ENCODE data around the gene SEC24A. TPM values are rescaled to one million over a fixed set of nuclear protein-coding genes. Genes with fewer than 3 reads are reported as not detected.
"Not testable (repeated sequence)": the region's sequence is repeated elsewhere in the genome, so short reads cannot be mapped to it uniquely, and the experiment has no call there.

Gene SEC24A
- 23.8 TPM for polyA plus RNA-seq (2012; ENCODE audit: missing spikeins)

DNA sequence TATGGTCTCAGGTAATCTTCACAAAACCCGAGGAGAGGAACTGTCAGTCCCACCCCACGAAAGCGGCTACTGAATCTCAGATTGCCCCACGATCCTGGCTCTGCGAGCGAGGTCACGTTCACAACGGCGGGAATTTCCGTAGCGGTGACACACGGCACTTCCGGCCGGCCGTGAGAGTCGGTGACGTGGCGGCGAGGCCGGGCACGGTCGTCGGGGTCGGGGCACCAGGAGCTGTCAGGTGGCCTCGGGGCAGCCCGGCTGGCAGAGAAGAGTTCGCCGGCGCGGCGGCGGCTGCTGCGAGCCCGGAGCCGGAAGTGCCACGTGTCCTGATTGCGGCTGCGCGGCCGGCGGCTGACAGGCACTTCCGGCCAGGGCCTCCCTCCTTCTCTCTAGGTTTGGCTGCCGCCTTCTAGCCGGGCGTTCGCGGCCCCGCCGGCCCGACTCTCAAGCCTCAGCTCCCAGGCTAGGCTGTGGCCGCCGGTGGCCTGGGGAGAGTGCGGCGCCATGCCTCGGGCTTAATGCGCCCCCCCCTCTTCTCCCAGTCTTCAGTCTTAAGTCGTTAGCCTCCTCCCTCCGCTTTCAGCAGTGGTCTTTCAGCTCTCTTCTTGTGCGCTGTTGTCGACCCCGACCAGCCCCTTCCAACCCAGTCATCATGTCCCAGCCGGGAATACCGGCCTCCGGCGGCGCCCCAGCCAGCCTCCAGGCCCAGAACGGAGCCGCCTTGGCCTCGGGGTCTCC lies at the start of gene SEC24A:
Gene SEC24A, plus strand, starts transcription at position 361 of the 738 bp plus-strand sequence. Its CDS starts 292 bp downstream, at position 653.
- TF ChIP-seq POLR2A (IDR thresholded peaks at IDR 0.05; ENCODE audit: low read depth, low read length): peak; percentile 97
- peak; percentile 97 for TF ChIP-seq POLR2AphosphoS5 (IDR thresholded peaks at IDR 0.05; ENCODE audit: low read depth, low read length)
- TF ChIP-seq TAF1 (IDR thresholded peaks at IDR 0.05; ENCODE audit: borderline replicate concordance, low read depth, low read length): peak; percentile 69
- peak; percentile 95 for FAIRE-seq

GRCh38 chr5:134599820-134600219 lies 48.8 kb upstream of the SEC24A start:
- FAIRE-seq; DNase-seq (ENCODE audit: insufficient read length): not testable (repeated sequence)

More for the DNA sequence above, at the start of gene SEC24A:
- peak; percentile 92 for DNase-seq (ENCODE audit: insufficient read length)

- DNase-seq (ENCODE audit: insufficient read length) (no peak), FAIRE-seq (no peak)
- no peak for TF ChIP-seq TAF1 (IDR thresholded peaks at IDR 0.05; ENCODE audit: borderline replicate concordance, low read depth, low read length)
- no peak for TF ChIP-seq POLR2A (IDR thresholded peaks at IDR 0.05; ENCODE audit: low read depth, low read length)
- TF ChIP-seq POLR2AphosphoS5 (IDR thresholded peaks at IDR 0.05; ENCODE audit: low read depth, low read length): no peak
These were observed 48.0 kb upstream of the SEC24A start for GRCh38 chr5:134600600-134600999.

DNA sequence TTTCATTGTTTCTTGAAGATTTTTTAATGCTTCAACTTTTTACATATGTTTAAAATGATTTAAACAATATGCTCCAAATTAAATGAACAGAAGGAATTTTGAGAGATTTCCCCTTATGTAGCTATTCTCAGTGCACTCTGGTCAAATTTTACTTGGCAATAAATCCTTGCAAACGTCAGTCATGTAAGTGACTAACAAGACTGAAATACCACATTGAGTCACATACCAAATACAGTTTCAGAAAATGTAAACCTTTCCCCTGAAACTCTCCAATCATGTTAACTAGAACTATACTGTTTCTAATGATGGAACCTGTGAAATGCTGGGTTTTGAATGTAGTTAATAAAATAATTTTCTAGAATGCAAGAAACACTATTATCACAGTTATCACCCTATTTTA lies 45.5 kb upstream of the SEC24A start:
- TF ChIP-seq POLR2AphosphoS5 (IDR thresholded peaks at IDR 0.05; ENCODE audit: low read depth, low read length): no peak
- no peak for TF ChIP-seq TAF1 (IDR thresholded peaks at IDR 0.05; ENCODE audit: borderline replicate concordance, low read depth, low read length)
- TF ChIP-seq POLR2A (IDR thresholded peaks at IDR 0.05; ENCODE audit: low read depth, low read length): no peak
- no peak for DNase-seq (ENCODE audit: insufficient read length)
- peak; percentile 74 for FAIRE-seq

DNA sequence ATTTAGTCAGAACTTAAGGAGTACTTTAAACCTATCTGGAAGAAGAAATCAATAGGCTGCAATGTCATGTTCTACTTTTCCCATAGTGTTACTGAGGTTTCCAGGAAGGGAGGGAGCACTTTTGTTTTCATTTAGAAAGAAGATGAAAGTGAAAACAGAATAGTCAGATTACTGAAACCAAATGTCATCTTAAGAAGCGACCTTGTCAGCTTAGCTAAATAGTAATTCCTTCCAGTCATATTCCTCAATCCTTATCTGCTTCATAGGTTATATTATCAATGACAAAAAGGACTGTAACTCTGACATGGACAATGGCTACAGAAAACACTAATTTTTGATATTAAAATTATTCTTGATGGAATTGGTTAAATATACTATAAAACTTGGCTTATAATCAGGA lies 43.7 kb upstream of the SEC24A start:
- no peak for TF ChIP-seq POLR2A (IDR thresholded peaks at IDR 0.05; ENCODE audit: low read depth, low read length)
- no peak for TF ChIP-seq TAF1 (IDR thresholded peaks at IDR 0.05; ENCODE audit: borderline replicate concordance, low read depth, low read length)
- TF ChIP-seq POLR2AphosphoS5 (IDR thresholded peaks at IDR 0.05; ENCODE audit: low read depth, low read length): no peak
- DNase-seq (ENCODE audit: insufficient read length) (no peak), FAIRE-seq (peak; percentile 77)

GRCh38 chr5:134606726-134607125 lies 41.9 kb upstream of the SEC24A start:
- DNase-seq (ENCODE audit: insufficient read length): no peak
- TF ChIP-seq TAF1 (IDR thresholded peaks at IDR 0.05; ENCODE audit: borderline replicate concordance, low read depth, low read length) (no peak), POLR2A (IDR thresholded peaks at IDR 0.05; ENCODE audit: low read depth, low read length) (no peak), POLR2AphosphoS5 (IDR thresholded peaks at IDR 0.05; ENCODE audit: low read depth, low read length) (no peak)
- FAIRE-seq: no peak

DNA sequence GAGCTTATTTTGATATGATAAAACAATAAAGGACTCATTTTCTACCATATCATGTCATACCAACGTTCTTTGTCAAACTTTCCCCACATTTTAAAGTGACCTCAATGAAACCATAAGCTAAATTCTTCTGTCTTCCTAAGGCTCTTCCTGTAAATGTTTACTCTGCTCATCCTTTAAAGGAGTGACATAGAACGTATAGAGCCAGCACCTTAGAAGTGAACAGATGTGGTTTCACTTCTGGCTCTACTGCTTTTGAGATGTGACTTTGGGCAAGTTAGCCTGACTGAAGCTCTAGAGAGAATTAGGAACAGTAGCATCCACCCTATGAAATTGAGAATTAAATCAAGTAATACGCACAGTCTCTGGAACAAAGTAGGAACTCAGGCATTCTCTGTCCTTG lies 40.0 kb upstream of the SEC24A start:
- no peak for FAIRE-seq
- no peak for DNase-seq (ENCODE audit: insufficient read length)
- no peak for TF ChIP-seq POLR2A (IDR thresholded peaks at IDR 0.05; ENCODE audit: low read depth, low read length)
- TF ChIP-seq POLR2AphosphoS5 (IDR thresholded peaks at IDR 0.05; ENCODE audit: low read depth, low read length): no peak
- TF ChIP-seq TAF1 (IDR thresholded peaks at IDR 0.05; ENCODE audit: borderline replicate concordance, low read depth, low read length): no peak

DNA sequence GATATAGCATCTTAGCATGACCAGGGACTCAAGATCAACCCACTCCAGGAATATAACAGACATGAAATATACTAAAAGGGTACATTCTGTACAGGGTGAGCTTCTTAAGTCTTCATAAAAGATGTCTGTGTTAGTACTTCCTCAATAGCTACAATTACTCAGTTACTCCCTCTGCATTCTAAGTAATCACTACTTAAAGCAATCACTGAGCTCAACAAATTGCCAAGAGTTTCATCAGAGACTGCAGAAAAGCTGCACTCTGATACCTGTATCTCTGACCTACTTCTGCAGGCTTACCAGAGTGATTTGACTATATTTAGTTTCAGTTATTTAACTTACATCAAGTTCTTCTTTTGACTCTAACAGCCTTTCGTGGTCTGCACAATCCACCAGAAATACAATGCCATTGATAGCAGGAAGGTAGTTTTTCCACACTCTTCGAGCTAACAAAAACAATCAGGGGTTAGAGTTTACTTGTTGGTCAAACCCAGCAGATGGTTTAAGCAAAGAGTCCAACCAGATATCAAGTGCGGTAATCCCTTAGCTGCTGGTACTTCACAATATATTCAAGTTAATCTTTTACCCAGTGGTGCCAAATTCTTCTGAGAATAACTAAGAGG lies 39.2 kb upstream of the SEC24A start:
- peak; percentile 71 for FAIRE-seq
- TF ChIP-seq TAF1 (IDR thresholded peaks at IDR 0.05; ENCODE audit: borderline replicate concordance, low read depth, low read length) (no peak), POLR2A (IDR thresholded peaks at IDR 0.05; ENCODE audit: low read depth, low read length) (no peak), POLR2AphosphoS5 (IDR thresholded peaks at IDR 0.05; ENCODE audit: low read depth, low read length) (no peak)
- DNase-seq (ENCODE audit: insufficient read length): no peak

DNA sequence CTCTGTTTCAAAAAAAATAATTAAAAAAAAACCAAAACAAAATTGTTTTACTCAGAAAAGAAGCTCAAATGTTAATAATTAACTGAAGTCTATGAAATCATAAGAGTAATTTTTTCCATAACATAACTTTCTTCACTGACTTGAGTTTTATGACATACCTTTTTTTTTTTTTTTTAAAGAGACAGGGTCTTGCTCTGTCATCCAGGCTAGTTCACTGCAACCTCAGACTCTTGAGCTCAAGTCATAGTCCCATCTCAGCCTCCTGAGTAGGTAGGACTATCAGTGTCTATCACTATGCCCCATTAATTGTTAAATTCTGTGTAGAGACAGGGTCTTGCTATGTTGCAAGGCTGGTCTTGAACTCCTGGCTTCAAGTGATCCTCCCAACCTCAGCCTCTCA lies 37.9 kb upstream of the SEC24A start:
- no peak for DNase-seq (ENCODE audit: insufficient read length)
- TF ChIP-seq POLR2AphosphoS5 (IDR thresholded peaks at IDR 0.05; ENCODE audit: low read depth, low read length) (no peak), TAF1 (IDR thresholded peaks at IDR 0.05; ENCODE audit: borderline replicate concordance, low read depth, low read length) (no peak), POLR2A (IDR thresholded peaks at IDR 0.05; ENCODE audit: low read depth, low read length) (no peak)
- FAIRE-seq: no peak

DNA sequence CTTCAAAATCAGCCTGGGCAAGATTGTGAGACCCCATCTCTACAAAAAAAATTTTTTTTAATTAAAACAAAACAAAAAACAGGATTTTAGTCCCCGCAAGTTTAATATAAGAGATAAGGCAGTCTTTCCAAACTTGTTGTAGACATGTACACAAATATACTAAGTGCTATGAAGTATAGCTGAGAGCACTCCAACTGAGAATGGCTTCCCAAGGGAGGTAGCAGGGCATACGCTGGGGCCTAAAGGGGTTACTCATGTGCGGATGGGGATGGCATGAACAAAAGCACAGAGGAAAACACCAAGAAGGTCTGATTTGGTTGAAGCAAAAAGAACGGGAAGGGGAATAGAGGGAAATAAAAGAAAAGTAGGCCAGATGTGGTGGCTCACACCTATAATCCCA lies 37.1 kb upstream of the SEC24A start:
- no peak for TF ChIP-seq TAF1 (IDR thresholded peaks at IDR 0.05; ENCODE audit: borderline replicate concordance, low read depth, low read length)
- TF ChIP-seq POLR2A (IDR thresholded peaks at IDR 0.05; ENCODE audit: low read depth, low read length): no peak
- no peak for TF ChIP-seq POLR2AphosphoS5 (IDR thresholded peaks at IDR 0.05; ENCODE audit: low read depth, low read length)
- no peak for DNase-seq (ENCODE audit: insufficient read length)
- FAIRE-seq: no peak

DNA sequence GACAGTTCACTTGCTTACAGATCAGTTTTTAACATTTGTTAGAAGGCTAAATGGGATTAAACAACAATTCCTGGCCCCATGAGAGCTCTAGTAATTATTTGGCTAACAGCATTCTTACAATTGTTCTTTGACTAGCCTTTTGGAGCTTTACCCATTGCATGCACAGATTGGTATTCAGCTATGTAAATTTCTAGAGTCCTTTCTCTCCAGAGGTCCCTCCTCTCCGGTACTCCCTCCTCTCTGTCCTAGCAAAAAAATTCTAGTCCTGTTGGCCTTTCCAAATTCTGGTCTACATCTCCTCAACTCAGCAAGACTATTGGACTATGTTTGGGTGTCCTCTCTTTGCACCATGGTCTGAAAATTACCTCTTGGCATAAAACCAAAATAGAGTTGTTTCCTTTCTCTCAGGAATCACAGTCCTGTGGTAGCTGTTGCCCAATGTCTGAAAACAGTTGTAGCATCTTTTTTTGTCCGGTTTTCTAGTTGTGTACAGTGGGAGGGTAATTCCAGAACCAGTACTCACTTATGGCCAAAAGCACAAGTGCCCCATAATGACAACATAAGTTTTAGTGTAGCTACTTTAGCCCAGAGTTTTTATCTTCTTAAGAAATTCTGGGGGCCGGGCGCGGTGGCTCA lies 34.0 kb upstream of the SEC24A start:
- FAIRE-seq (no peak), DNase-seq (ENCODE audit: insufficient read length) (no peak)
- TF ChIP-seq TAF1 (IDR thresholded peaks at IDR 0.05; ENCODE audit: borderline replicate concordance, low read depth, low read length) (no peak), POLR2A (IDR thresholded peaks at IDR 0.05; ENCODE audit: low read depth, low read length) (no peak), POLR2AphosphoS5 (IDR thresholded peaks at IDR 0.05; ENCODE audit: low read depth, low read length) (no peak)

DNA sequence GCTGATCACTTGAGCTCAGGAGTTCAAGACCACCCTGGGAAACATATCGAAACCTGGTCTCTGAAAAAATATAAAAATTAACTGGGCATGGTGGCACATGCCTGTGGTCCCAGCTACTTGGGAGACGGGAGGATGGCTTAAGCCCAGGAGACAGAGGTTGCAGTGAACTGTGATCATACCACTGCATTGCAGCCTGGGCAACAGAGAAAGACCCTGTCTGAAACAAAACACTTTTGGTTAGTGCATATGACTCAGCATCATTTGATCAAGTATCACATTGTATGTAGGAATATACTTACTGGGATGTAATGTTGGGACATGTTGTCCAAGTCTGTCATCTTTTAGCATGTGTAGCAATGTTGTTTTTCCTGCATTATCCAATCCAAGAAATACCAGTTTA lies 28.0 kb upstream of the SEC24A start:
- DNase-seq (ENCODE audit: insufficient read length) (no peak), FAIRE-seq (no peak)
- no peak for TF ChIP-seq TAF1 (IDR thresholded peaks at IDR 0.05; ENCODE audit: borderline replicate concordance, low read depth, low read length)
- TF ChIP-seq POLR2AphosphoS5 (IDR thresholded peaks at IDR 0.05; ENCODE audit: low read depth, low read length): no peak
- TF ChIP-seq POLR2A (IDR thresholded peaks at IDR 0.05; ENCODE audit: low read depth, low read length): no peak

Data from GM12892 (cell line).